Hematopoietic multipotent progenitor cell treated with erythropoietin and hydrocortisone succinate and interleukin-3 and kit ligand, for 17 days (in vitro differentiated cells): Measurements from ENCODE around the gene WDR1.
A peak's percentile ranks its signal among the peaks of the same experiment; 100 is the strongest.
"Not testable (repeated sequence)": the region's sequence is repeated elsewhere in the genome, so short reads cannot be mapped to it uniquely, and the experiment has no call there.

Source experiments
- DNase-seq: peaks from one replicate; pipeline ENCODE4 v3.0.0-alpha.2; 2015; ENCODE audit warnings: low spot score

The WDR1 gene

GRCh38 chr4:10130178-10130888, 13.7 kb upstream of the WDR1 start:
- DNase-seq = no peak

- no peak for DNase-seq
Measured at GRCh38 chr4:10129196-10130177, 12.9 kb upstream of the WDR1 start.

- DNase-seq = no peak
Measured at GRCh38 chr4:10128761-10129160, 12.2 kb upstream of the WDR1 start.

- DNase-seq = not testable (repeated sequence)
Measured at GRCh38 chr4:10127531-10127930, 10.9 kb upstream of the WDR1 start.

- no peak for DNase-seq
Measured at GRCh38 chr4:10124167-10124930, 7.8 kb upstream of the WDR1 start.

GRCh38 chr4:10123227-10124101, 6.9 kb upstream of the WDR1 start:
- DNase-seq = peak; percentile 28

GRCh38 chr4:10122236-10122932, 5.8 kb upstream of the WDR1 start:
- DNase-seq = no peak

GRCh38 chr4:10121568-10122208, 5.1 kb upstream of the WDR1 start:
- DNase-seq = no peak

- DNase-seq = no peak
Measured at GRCh38 chr4:10120943-10121567, 4.5 kb upstream of the WDR1 start.

- DNase-seq = no peak
Measured at GRCh38 chr4:10119773-10120172, 3.2 kb upstream of the WDR1 start.

- DNase-seq = no peak
Measured at GRCh38 chr4:10119278-10119677, 2.7 kb upstream of the WDR1 start.

- peak; percentile 21 for DNase-seq
Measured at GRCh38 chr4:10118048-10119004, 1.7 kb upstream of the WDR1 start.

- no peak for DNase-seq
Measured at GRCh38 chr4:10117359-10118047, 904 bp upstream of the WDR1 start.

GRCh38 chr4:10115797-10116568, 616 bp downstream of the WDR1 start:
- DNase-seq = peak; percentile 62

- DNase-seq = no peak
Measured at GRCh38 chr4:10115271-10115796, 1.3 kb downstream of the WDR1 start.

- DNase-seq = no peak
Measured at GRCh38 chr4:10114607-10115006, 2.0 kb downstream of the WDR1 start.

GRCh38 chr4:10114147-10114546, 2.5 kb downstream of the WDR1 start:
- DNase-seq = no peak
